ENCODE results near the gene BSPRY.
"Not testable (repeated sequence)": the region's sequence is repeated elsewhere in the genome, so short reads cannot be mapped to it uniquely, and the experiment has no call there.

The BSPRY gene

DNA sequence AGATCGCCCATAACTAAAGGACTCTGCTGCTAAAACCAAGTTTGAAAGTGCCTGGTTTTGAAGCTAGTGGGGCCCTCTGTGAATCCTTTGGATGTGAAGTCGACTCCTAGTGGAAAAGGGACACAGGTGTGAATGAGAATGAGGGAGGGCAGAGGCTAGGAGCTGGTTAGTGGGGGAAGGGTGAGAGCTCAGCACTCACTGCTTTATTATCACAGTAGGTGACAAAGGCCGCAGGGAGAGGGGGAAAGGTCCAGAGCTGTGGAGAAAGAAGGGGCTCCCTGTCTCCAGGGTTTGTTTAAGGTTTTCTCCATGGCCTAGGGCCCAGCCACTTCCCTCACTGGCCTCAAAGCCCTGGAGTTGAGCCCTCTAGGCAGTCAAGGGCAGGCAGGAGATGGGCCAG, 23.9 kb downstream of the BSPRY start:
- DNase-seq = no peak

DNA sequence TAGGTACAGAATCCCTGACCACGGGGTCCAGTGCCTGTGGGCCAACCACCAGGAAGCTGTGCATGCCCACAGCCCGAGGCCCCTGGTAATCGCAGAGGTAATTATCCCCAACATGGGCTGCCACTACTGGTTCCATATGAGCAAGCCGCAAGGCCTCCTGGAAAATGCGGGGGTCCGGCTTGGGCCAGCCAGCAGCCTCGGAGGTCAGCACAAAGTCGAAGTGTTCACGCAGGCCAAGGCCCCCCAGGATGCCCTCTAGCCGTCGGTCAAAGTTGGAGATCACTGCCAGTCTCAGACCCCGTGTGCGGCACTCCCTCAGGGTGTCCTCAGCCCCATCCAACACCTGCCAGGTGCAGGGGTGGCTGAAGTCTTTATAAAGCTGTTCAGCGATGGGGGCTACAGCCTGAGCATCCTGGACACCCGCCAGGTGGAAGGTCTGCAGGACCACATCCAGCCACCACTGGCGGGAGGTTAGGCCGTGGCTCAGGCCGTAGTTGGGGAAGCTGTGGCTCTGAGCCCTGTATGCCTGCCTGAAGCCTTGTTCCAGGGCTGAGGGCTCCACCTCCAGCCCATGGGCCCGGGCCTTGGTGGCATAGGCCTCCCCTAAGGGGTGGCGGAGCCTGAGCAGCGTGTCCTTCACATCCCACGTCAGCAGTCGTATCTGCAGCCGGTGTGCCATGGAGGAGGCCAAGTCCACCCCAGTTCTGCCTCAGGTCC, 24.5 kb downstream of the BSPRY start:
- no peak for DNase-seq

GRCh38 chr9:113375057-113376023, 26.0 kb downstream of the BSPRY start:
- DNase-seq = no peak

DNA sequence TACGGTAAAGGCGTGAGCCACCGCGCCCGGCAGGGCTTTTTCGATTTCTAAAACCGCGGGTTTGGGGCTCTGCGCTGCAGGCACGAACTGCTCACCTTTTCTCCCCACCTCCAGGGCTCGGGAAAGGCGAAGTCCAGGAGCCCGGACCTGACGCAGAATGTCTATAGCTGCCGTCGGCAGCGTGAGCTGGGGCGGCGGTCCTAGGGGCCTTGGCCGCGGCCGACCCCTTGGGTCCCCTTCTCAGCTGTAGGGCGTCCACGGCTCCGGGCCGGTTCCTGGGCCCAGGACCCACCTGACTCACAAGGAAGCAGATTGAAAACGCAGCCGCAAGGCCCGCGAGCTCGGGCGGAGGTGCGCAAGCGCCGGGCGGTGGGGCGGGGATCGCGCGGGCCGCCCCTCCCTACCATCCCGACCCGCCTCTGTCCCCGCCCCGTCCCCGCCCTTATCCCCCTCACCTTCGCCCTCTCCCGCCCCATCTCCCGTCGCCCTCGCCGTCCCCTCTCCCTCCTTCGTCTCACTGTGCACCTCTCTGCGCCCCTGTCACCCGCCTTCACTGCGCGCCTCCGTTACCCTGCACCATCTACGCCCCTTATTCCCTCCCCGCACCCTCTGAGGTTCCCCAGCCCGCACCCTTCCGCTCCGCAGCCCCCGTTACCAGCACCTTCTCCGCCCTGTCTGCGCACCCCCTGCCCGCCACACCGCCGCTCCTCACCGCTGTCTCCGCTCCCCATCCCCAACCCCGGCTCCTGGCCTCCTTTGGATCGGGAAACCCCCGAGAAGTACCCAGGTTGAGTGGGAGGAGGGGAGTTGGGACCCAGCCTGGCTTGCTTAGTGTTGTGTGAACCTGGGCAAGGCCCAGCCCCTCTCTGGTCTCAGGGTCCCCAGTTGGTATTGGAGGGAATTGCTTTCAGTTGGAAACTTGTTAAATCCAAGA, 27.6 kb downstream of the BSPRY start, which contains the start of gene HDHD3:
HDHD3 (minus strand) TSS at position 353 of the 934 bp plus-strand sequence. CDS start 2,632 bp downstream, outside the sequence.
- peak; percentile 90 for DNase-seq

DNA sequence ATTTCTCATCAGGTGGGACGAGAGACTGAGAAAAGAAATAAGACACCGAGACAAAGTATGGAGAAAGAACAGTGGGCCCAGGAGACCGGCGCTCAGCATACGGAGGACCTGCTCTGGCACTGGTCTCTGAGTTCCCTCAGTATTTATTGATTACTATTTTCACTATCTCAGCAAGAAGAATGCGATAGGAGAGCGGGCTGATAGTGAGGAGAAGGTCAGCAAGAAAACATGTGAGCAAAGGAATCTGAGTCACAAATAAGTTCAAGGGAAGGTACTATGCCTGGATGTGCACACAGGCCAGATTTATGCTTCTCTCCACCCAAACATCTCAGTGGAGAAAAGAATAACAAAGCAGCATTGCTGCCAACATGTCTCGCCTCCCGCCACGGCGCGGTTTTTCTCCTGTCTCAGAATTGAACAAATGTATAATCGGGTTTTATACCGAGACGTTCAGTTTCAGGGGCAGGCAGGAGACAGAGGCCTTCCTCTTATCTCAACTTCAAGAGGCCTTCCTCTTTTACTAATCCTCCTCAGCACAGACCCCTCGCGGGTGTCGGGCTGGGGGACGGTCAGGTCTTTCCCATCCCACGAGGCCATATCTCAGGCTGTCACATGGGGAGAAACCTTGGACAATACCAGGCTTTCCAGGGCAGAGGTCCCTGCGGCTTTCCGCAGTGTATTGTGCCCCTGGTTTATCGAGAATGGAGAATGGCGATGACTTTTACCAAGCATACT, 29.9 kb downstream of the BSPRY start:
- DNase-seq = not testable (repeated sequence)

DNA sequence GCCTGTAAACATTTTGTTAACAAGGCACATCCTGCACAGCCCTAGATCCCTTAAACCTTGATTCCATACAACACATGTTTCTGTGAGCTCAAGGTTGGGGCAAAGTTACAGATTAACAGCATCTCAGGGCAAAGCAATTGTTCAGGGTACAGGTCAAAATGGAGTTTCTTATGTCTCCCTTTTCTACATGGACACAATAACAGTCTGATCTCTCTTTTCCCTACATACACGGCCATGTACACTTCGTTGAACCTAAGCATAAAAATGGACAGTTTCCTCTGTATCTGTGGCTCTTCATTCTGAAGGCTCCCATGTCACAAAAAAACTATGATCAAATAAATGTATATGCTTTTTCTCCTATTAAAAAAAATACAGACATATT, 30.5 kb downstream of the BSPRY start:
- not testable (repeated sequence) for DNase-seq

GRCh38 chr9:113380869-113381378, 31.6 kb downstream of the BSPRY start:
- no peak for DNase-seq

DNA sequence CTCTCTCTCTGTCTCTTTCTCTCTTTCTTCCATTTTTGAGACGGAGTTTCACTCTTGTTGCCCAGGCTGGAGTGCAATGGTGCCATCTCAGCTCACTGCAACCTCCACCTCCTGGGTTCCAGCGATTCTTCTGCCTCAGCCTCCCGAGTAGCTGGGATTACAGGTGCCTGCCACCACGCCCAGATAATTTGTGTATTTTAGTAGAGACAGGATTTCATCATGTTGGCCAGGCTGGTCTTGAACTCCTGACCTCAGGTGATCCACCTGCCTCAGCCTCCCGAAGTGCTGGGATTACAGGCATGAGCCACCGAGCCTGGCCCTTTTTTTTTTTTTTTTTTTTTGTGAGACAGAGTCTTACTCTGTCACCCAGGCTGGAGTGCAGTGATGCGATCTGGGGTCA, 32.1 kb downstream of the BSPRY start:
- DNase-seq = not testable (repeated sequence)

DNA sequence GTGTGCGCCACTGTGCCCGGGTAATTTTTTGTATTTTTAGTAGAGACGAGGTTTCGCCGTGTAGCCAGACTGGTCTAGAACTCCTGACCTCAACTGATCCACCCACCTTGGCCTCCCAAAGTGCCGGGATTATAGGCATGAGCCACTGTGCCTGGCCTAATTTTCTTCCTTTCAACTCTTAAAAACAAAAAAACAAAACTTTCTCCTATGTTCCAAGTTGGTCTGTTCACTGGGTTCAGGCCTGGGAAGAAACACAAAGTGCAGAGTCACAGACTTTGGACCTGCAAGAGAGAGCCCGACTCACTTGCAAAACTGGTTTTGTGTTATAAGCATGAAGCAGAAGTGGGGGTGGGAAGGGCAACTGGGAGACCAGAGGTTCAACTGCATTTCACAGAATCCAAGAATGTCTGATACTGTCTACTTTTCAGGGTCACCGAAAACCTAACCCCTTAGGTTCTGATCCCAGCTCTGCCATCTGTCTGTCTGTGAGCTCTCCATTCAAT, 32.6 kb downstream of the BSPRY start:
- DNase-seq = no peak

- DNase-seq = no peak
Observed at GRCh38 chr9:113386571-113387393, 37.4 kb downstream of the BSPRY start.

GRCh38 chr9:113387560-113388230, 38.4 kb downstream of the BSPRY start:
- DNase-seq = no peak

DNA sequence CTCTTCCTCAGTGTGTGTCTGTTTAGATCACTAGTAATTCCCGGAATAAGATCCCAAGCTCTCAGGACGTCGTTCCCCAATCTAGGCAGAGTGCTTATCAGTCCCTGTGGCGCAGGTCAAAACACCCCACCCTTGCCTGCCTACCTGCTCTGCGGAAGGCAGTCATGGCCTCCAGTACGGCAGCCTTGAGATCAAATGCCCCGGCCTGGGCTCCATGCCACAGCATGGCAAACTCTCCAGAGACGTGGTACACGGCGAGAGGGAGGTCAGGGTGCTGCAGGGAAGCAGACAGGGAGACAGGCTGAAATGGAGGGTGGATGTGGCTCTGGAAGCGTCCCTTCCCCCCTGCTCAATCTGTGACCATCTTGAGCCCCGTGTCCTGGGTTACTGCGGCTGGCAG, 39.5 kb downstream of the BSPRY start:
- DNase-seq = no peak

DNA sequence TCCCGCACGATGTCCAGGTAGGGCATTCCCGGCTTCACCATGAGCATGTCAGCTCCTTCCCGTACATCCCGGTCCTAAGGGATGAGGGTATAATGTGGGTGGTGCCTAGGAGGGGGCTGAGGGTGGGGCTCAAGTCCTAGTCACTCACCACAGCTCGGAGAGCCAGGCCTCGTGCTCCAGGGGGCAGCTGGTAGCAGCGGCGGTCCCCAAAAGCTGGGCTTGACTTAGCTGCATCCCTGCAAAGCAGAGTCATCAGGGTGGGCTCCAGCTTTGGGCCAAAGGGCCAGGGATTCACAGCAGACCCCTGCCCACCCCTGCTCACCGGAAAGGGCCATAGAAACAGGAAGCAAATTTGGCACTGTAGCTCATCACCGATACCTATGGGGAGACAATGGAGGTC, 40.1 kb downstream of the BSPRY start:
- no peak for DNase-seq

GRCh38 chr9:113390192-113390960, 41.0 kb downstream of the BSPRY start:
- no peak for DNase-seq

- no peak for DNase-seq
Observed at GRCh38 chr9:113391917-113392316, 42.6 kb downstream of the BSPRY start.

GRCh38 chr9:113393281-113393680, 43.9 kb downstream of the BSPRY start:
- DNase-seq = peak; percentile 33

DNA sequence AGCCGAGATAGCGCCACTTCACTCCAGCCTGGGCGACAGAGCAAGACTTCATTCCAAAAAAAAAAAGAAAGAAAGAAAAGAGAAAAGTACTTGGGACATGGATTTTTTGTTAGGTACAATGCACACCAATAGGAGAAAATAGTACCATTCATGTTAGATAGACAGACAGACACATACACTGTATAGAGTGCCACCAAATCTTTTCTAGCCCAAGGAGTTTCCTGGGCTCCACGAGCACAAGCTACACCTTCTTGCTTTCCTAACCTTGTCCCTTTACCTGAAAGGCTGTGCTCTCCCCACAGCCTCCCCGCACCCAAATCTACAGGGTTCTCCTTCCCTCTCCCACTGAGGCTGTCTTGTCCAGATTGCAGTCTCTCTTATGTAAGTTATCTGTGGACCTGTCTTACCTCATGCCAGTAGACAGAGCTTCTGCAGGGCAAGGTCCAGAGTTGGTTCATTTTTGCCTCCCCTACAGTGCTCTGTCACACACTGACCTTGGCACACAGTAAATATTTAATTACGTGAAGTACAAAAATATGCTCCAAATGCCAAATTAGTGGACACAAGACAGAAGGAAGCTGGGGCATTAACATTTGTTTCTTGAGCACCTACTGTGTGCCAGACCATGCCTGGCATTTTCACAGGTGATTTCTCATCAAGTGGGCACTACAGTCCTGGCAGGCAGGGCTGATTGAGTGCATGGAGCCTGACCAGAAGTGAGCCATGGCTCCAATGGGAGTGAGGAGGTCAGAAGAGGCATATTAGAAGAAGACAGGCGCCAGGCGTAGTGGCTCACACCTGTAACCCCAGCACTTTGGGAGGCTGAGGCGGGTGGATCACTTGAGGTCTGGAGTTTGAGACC, 45.9 kb downstream of the BSPRY start:
- no peak for DNase-seq

- DNase-seq = no peak
Observed at GRCh38 chr9:113397203-113397631, 47.9 kb downstream of the BSPRY start.
